NCI-H128 (cell line): ENCODE measurements around the gene DNAL4.

ENCODE experiments used
- DNase-seq: peaks from one replicate; lab custom pipeline; 2025; ENCODE audit not compliant: unreplicated experiment; lab: John Stamatoyannopoulos, UW

DNAL4 gene

DNA sequence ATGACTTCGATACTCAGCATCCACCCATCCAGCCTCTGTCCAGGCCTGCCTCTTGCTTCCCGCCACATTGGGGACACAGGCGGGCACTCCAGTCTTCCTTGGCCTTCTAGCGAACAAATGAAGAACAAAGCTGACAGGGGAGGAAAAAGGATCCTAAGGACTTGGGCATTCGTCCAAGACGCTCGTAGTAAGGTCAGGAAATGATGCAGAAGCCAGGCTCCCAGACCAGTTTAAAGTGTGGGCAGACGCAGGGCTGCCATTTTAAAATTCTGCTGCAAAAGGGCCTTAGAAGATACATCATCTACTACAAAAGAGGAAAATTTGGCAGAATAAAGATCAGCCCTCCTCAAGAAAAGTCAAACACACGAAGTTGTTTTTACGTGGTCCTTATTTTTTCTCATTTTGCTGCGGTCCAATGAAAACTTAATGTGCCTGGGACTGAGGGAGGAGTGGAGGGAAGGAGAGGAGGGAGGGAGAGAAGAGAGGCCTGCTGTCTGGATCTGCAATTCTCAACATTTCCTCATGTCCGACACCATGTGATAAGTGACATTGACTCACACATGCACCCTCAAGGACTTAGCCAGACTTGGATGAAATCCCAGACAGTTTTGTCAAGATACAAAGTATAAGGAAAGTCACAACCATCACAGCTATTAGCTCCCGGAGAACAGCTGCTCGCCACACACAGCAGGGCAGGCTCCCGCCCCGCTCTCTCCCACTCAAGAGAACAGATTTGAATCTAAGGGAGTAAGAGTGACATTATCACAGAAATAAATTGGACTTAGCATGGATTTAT lies 5.7 kb downstream of the DNAL4 start:
- DNase-seq, result no peak

DNA sequence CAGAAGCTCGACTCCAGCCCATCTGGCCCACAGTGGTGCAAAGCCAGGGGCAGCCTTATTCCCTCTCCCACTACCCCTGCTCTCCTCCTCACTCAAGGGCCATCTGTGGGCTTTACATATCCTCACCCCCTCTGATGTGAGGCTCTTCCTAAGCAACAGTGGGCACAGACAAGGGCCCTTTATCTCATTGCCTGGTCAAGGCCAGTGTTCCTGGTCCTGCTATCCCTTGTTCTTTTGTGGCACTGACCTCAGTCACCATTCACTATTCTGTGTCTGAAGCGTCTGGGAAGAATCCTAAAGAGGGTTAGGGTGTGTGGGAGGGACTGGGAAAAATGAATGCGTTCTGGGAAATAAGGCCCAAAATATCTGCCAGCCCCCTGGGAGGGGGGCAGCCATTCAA lies 7.3 kb downstream of the DNAL4 start:
- DNase-seq, result no peak

- no peak for DNase-seq
Observed at GRCh38 chr22:38784856-38785255, 9.1 kb downstream of the DNAL4 start.

DNA sequence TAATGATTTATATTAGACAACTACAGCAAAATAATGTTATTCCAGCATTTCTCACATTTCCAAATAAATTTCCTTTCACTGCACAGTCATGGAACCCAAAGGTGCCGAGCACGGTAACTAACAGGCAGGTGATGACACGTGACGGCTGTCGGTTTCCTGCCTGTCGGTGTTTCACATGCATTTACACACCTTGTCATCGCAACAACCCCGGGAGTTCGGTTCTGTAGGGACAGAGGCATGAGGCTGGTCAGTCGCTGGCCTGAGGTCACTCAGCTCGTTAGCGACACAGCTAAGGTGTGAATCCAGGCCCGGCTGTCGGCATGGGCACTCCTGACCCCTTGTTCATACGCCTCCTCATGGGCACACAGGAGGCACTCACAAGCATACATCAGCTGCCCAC lies 9.9 kb downstream of the DNAL4 start:
- DNase-seq, result no peak

GRCh38 chr22:38783095-38783615 lies 10.8 kb downstream of the DNAL4 start:
- DNase-seq, result no peak

DNA sequence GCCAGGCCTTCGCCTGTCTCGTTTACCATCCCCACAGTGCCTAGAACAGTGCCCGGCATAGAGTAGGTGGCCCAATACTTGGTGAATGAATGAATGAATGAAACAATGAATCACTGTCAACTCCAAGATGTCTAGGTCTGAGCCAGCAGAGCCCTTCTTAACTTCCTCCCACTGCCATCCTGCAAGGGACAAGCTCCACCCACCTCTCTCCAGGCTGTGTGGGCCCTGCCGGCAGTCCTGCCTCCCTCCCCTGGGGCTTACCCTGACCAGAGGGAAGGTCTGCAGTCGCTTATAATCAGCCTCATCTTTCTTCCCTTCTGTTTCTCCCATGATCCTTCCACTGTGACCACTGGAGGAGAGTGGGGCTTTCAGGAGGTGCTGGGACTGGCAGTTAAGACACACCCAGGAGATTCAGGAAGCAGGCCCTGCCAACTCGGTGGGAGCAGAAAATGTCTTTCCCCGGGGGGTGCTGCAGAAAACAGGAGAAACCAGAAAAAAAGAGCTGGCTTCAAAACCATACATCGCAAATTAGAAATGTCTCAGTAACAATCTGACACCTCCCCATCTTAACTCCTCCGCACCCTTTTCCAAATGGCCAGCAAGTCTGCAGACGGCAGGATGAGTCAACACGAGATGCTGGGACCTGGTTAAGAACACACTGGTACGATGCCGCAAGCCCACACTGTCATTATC lies 11.4 kb downstream of the DNAL4 start:
- DNase-seq, result no peak

DNA sequence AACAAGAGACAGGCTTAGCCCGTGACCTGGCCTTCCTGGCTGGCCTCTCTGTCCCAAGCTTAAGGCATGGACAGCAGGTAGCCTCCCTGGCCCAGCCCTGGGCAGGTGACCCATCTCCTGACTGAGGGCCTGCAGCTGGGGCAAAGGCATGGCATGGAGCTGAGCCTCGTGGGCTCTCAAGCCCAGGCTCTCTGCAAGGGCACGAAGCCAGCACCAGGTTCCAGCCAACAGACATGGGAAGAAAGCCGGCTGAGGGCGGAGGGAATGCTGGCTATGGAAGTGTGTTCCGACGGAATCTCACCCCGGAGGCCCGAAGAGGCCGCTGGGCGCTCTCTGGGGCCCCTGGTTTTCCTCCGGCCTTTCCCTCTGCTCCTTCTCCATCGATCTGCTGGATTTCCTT lies 12.9 kb downstream of the DNAL4 start:
- DNase-seq, result no peak

GRCh38 chr22:38777087-38777671 lies 16.8 kb downstream of the DNAL4 start:
- no peak for DNase-seq

GRCh38 chr22:38776086-38776485 lies 17.9 kb downstream of the DNAL4 start:
- no peak for DNase-seq

DNA sequence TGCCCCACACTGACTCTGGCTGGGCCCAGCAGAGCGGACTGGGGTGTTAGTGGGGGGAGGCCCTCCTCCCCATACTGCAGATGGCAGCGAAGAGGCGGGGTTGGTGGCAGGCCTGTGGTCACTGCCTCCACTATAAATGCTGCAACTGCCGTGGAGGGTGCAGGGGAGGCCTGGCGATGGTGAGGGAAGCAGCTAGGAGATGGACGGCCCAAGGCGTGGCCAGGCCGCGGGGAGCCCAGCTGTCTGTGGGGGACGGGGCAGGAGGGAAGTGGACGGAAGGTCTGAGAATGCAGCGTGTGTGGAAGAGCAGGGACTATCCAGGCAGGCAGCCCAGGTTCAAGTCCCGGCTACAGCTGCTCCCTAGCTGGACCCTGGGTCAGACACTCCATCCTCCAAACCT lies 18.3 kb downstream of the DNAL4 start:
- DNase-seq, result no peak

DNA sequence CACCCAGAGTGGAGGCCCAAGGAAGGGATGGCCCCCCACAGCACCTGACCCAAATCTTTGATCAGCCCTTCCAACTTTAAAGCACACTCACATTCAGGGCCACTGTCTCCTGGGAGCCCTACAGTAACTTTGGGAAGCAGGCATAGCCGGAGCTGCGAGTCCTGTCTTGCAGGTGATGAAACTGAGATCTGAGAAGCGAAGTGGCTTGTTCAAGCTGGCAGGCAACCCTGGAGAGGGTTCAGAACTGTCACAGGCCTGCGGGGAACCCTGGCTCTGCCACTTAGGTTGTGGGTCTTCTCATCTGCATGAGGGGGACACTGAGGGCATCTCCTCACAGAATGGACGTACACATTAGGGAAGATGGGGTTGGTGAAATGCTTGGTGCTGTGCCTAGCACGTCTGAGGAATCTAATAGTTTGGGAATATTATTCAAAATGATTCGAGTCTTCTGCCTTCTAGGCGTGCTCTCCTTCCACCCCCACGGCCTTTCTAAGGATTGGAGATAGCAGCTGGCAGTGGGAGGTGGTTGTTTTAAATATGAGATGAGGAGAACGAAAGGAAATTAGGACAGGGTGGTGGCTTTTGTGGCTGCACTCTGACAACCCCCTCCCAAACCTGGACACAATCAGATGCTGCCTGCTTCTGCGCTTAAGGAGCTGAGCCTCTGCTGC lies 19.3 kb downstream of the DNAL4 start:
- no peak for DNase-seq

DNA sequence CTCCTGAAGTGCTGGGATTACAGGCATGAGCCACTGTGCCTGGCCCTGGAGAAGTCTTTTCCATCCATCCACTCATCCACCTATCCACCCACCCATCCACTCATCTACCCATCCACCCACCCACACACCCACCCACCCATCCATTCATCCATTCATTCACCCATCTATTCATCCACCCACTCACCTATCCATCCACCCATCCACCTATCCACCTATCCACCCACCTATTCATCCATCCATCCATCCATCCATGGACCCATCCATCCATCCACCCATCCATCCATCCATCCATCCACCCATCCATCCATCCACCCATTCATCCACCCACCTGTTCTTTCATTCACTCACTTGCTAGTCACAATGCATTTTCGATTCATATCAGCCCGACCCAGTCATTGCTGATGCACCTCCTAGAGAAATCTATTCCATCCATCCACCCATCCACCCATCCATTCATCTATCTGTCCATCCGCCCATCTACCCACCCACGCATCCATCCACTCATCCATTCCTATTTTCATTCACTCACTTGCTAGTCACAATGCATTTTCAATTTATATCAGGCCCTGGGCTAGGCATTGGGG lies 20.5 kb downstream of the DNAL4 start:
- DNase-seq, result no peak

DNA sequence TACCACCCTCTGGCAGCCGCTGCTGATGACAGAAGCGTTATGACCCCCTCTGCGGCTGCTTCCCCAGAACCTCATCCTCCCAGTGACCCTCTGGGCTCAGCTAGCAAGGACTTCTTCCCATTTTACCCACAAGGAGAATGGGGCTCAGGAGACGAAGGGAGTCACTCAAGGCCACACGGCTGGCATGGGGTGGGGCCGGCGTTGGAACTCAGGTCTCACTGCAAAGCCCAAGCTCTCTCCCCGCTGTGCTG lies 21.4 kb downstream of the DNAL4 start:
- DNase-seq, result no peak

- DNase-seq, result no peak
Observed at GRCh38 chr22:38770257-38770949, 23.5 kb downstream of the DNAL4 start.

DNA sequence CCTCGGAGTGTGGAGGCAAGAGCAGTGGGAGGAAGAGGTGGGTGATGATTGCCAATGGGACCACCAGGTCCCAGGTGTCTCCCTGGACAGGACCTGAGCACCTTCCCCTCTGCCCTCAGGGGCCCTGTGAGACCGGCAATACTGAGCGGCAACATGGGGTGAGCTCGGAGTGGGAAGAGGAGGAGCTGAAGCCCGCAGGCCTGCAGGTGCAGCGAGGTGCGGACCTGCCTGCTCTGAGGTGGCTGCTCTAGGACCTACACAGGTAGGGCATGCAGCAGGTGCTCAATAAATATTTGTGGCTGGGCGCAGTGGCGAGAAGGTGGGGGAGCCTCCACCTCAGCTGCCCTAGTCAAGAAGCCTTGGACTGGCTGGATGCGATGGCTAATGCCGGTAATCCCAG lies 25.9 kb downstream of the DNAL4 start:
- no peak for DNase-seq

- no peak for DNase-seq
Observed at GRCh38 chr22:38767313-38767712, 26.6 kb downstream of the DNAL4 start.

- no peak for DNase-seq
Observed at GRCh38 chr22:38766076-38766777, 27.7 kb downstream of the DNAL4 start.

DNA sequence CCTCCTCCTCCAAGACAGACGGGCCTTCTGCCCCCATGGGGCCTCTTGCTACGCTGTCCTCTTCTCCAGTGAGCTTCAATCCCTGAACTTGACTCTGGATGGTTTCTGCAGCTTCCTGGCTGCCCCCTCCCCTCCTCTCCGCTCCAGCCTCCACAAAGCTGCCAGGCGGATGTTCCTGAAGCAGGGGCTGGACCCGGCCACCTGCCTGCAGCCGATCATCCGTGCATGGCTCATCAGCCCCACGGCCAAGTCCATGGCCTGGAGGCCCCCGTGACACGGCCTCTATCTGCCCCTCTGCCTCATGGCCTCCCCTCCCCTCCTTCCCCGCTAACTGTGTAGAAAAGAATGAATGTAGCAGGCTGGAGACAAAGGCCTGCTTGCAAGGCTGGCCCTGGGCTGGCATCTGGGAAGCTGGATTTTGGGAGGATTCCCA lies 31.4 kb downstream of the DNAL4 start:
- no peak for DNase-seq

DNA sequence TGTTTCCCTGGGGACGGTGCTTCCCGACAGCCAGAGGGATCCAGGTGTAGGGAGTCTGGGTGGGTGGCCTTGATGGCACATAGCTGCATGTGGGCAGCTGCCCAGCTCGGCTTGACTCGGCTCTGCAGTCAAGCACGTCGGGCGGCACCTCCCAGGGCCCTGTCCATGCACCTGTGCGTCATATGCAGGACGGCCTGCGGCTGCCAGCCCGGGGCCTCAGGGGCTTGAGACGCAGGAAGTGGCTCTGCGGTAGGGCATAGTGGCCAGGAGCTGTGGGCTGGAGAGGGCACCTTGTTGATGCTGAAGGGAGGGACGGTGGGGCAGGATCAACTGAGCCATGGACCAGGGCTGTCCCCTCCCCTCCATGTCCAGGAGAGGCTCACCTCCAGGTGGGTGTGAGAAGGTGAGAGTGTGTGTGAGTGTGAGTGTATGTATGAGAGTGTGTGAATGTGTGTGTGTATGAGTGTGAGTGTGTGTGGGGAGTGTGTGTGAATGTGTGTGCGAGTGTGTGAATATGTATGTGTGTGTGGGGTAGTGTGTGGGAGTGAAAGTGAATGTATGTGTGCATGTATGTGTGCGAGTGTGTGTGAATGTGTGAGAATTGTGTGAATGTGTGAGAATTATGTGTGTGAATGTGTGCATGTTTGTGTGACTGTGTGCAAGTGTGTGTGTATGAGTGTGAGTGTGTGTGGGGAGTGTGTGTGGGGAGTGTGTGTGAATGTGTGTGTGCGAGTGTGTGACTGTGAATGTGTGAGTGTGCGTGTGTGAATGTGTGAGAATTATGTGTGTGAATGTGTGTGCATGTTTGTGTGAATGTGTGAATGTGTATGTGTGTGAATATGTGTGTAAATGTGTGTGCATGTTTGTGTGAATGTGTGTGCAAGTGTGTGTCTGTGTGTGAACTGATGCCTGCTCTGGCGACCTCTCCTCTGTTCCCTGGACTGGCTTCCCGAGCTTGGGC lies 32.5 kb downstream of the DNAL4 start:
- DNase-seq, result no peak
